GM12878 (cell line): Measurements from ENCODE around the gene MISP3. TPM values are rescaled to one million over a fixed set of nuclear protein-coding genes. Genes with fewer than 3 reads are reported as not detected.

Experiments used
- ATAC-seq: fragments of 200-7000 bp; cut with Tn5 transposase; 3 replicates; pipeline ENCODE4 v1.9.1; 2020; ENCODE audit warnings: mild to moderate bottlenecking, moderate library complexity
- BruUV-seq: library from RNA; stranded (reverse); fragments of 400-500 nt; replicated peaks from 2 replicates; lab custom pipeline; 2021; lab: Mats Ljungman, UMichigan
- CTCF ChIA-PET: fragments of 300-600 bp; sonication (Branson Sonifier 250); formaldehyde crosslinking; extraction: SDS; loops from one replicate; lab custom pipeline; 2021; ENCODE audit warnings: inconsistent platforms; lab: Yijun Ruan, JAX
- POLR2A ChIA-PET: fragments of 350-600 bp; formaldehyde crosslinking; extraction: SDS; loops from one replicate; lab custom pipeline; 2021; ENCODE audit warnings: inconsistent platforms; lab: Charles Lee
- RAD21 ChIA-PET: fragments of 300-600 bp; sonication (Branson Sonifier 250); formaldehyde crosslinking; loops from one replicate; lab custom pipeline; 2023; ENCODE audit warnings: antibody characterized with exemption; ENCODE audit not compliant: unreplicated experiment; lab: Charles Lee
- SMC1A ChIA-PET: fragments of 300-600 bp; sonication (Branson Sonifier 250); formaldehyde crosslinking; loops from one replicate; lab custom pipeline; 2023; ENCODE audit not compliant: unreplicated experiment, uncharacterized antibody; lab: Charles Lee
- DNase-seq: peaks from one replicate; pipeline ENCODE4 v3.0.0-alpha.2; 2011; ENCODE audit warnings: low read depth, low spot score
- FAIRE-seq: peaks from 3 replicates; lab custom pipeline; 2011; peaks lifted over from hg19 to GRCh38; lab: Jason Lieb, UNC
- H2AFZ ChIP-seq: 2 replicates; pipeline ENCODE4 v1.6.0; 2011; ENCODE audit warnings: low read depth, low read length, control low read depth; ENCODE audit not compliant: control insufficient read depth
- H3K27ac ChIP-seq: 2 replicates; pipeline ENCODE4 v1.5.1; 2011; ENCODE audit warnings: control low read depth; ENCODE audit not compliant: control insufficient read depth, insufficient read depth
- H3K27me3 ChIP-seq, 2 experiments: replicated peaks in 1 of 2; 2 replicates each; pipeline versions ENCODE4 v1.6.0 to v1.6.1; 2011; ENCODE audit warnings: low read length in 1 of 2; ENCODE audit not compliant: control insufficient read depth in 2 of 2, insufficient read depth in 2 of 2
- H3K36me3 ChIP-seq, 2 experiments: 2 replicates each; pipeline ENCODE4 v1.5.1; 2011; ENCODE audit warnings: low read length in 1 of 2; ENCODE audit not compliant: control insufficient read depth in 2 of 2, insufficient read depth in 2 of 2
- H3K4me1 ChIP-seq: 2 replicates; pipeline ENCODE4 v1.6.1; 2011; ENCODE audit warnings: mild to moderate bottlenecking, low read length, moderate library complexity, mixed read lengths; ENCODE audit not compliant: control insufficient read depth, insufficient read depth
- H3K4me2 ChIP-seq: 2 replicates; pipeline ENCODE4 v1.6.0; 2011; ENCODE audit warnings: control low read depth; ENCODE audit not compliant: control insufficient read depth, insufficient read depth
- H3K4me3 ChIP-seq: fragments of 200-600 bp; sonication (generic); 2 replicates; pipeline ENCODE4 v1.5.1; 2016
- H3K79me2 ChIP-seq: 2 replicates; pipeline ENCODE4 v1.6.0; 2011; ENCODE audit warnings: low read length; ENCODE audit not compliant: control insufficient read depth, insufficient read depth
- H3K9ac ChIP-seq: 2 replicates; pipeline ENCODE4 v1.8.0; 2011; ENCODE audit warnings: low read length, control low read depth, mixed read lengths; ENCODE audit not compliant: control insufficient read depth, insufficient read depth
- H3K9me3 ChIP-seq: replicated peaks from 3 replicates; pipeline ENCODE4 v1.5.1; 2011; ENCODE audit warnings: mild to moderate bottlenecking, low read length; ENCODE audit not compliant: control insufficient read depth, insufficient read depth
- H4K20me1 ChIP-seq: 2 replicates; pipeline ENCODE4 v1.6.0; 2011; ENCODE audit not compliant: control insufficient read depth, insufficient read depth
- ATF2 ChIP-seq: IDR thresholded peaks from 2 replicates; pipeline ENCODE4 v1.6.1; 2012; ENCODE audit warnings: low read length, inconsistent platforms
- CREB1 ChIP-seq: IDR thresholded peaks from 2 replicates; pipeline ENCODE4 v1.6.1; 2012; ENCODE audit warnings: low read depth, mild to moderate bottlenecking, inconsistent platforms
- E4F1 ChIP-seq: fragments of 450-650 bp; IDR thresholded peaks from 2 replicates; pipeline ENCODE4 v1.6.1; 2018; ENCODE audit warnings: borderline replicate concordance, mild to moderate bottlenecking; ENCODE audit not compliant: partially characterized antibody
- HCFC1 ChIP-seq: fragments of 150-350 bp; IDR thresholded peaks from 2 replicates; pipeline ENCODE4 v1.6.1; 2014; ENCODE audit warnings: low read length
- IRF3 ChIP-seq: fragments of 450-650 bp; IDR thresholded peaks from 2 replicates; pipeline ENCODE4 v1.6.1; 2014; ENCODE audit warnings: mild to moderate bottlenecking
- MLLT1 ChIP-seq: fragments of 450-650 bp; IDR thresholded peaks from 2 replicates; pipeline ENCODE4 v1.6.1; 2016; ENCODE audit warnings: mild to moderate bottlenecking
- NR2C1 ChIP-seq: fragments of 450-650 bp; IDR thresholded peaks from 2 replicates; pipeline ENCODE4 v1.6.1; 2017; ENCODE audit warnings: antibody characterized with exemption, mild to moderate bottlenecking, moderate library complexity
- NR2F1 ChIP-seq: fragments of 450-650 bp; conservative IDR thresholded peaks from 2 replicates; pipeline ENCODE4 v1.6.1; 2017; ENCODE audit warnings: mild to moderate bottlenecking
- PBX3 ChIP-seq: IDR thresholded peaks from 2 replicates; pipeline ENCODE4 v1.6.1; 2011; ENCODE audit warnings: mild to moderate bottlenecking, low read depth, low read length, moderate library complexity; ENCODE audit not compliant: insufficient replicate concordance
- RB1 ChIP-seq: fragments of 450-650 bp; formaldehyde crosslinking; IDR thresholded peaks from 2 replicates; pipeline ENCODE4 v1.6.1; 2017; ENCODE audit warnings: mild to moderate bottlenecking, borderline replicate concordance
- SIX5 ChIP-seq: IDR thresholded peaks from 2 replicates; pipeline ENCODE4 v1.6.1; 2011; ENCODE audit warnings: mild to moderate bottlenecking, low read depth, low read length, moderate library complexity; ENCODE audit not compliant: severe bottlenecking
- SMARCA5 ChIP-seq: fragments of 450-650 bp; IDR thresholded peaks from 2 replicates; pipeline ENCODE4 v1.6.1; 2017; ENCODE audit warnings: mild to moderate bottlenecking
- STAT1 ChIP-seq: fragments of 450-650 bp; conservative IDR thresholded peaks from 2 replicates; pipeline ENCODE4 v1.6.1; 2014; ENCODE audit warnings: antibody characterized with exemption, mild to moderate bottlenecking
- YY1 ChIP-seq: IDR thresholded peaks from 2 replicates; pipeline ENCODE4 v1.6.1; 2011; ENCODE audit warnings: low read depth, mild to moderate bottlenecking, low read length
- ZNF24 ChIP-seq: fragments of 450-650 bp; IDR thresholded peaks from 2 replicates; pipeline ENCODE4 v1.6.1; 2017; ENCODE audit warnings: antibody characterized with exemption, mild to moderate bottlenecking
- WGBS: methylation state at CpG from one replicate; pipeline ENCODE4 v1.1.6; 2016; ENCODE audit warnings: low lambda C conversion rate; ENCODE audit not compliant: insufficient replicate concordance, insufficient coverage; ENCODE audit errors: missing lambda C conversion rate; 5-methylcytosine and 5-hydroxymethylcytosine counted together
- in situ Hi-C: fragments of 300-500 bp; cut with MboI; formaldehyde crosslinking; loops from 9 replicates; pipeline ENCODE4 v1.14.3; 2018; ENCODE audit warnings: mixed read lengths
- intact Hi-C: fragments of 100-400 bp; cut with micrococcal nuclease; formaldehyde crosslinking; loops from one replicate; pipeline ENCODE4 v1.14.2; 2022; ENCODE audit not compliant: unreplicated experiment
- polyA plus RNA-seq, 11 experiments: library from polyadenylated mRNA; depleted of rRNA in 4 of 11; unstranded in 6 of 11; stranded (reverse) in 5 of 11; fragments of >200 nt; fragmentation: Nextera tagmentation in 4 of 11; fragmentation: Illumina TruSeq in 1 of 11; extraction: Ambion mirVana in 4 of 11; extraction: Trizol in 1 of 11; gene quantifications; 1 replicate in 1 of 11; 2 replicates in 10 of 11; pipeline versions ENCODE4 v1.2.1 to v1.2.3, GENCODE V29; 2011 to 2016; ENCODE audit warnings: inconsistent platforms in 2 of 11, missing spikeins in 2 of 11, low read depth in 1 of 11
- total RNA-seq, 4 experiments: library from RNA; depleted of rRNA in 3 of 4; stranded (reverse); fragments of >200 nt in 3 of 4; fragmentation: Illumina TruSeq in 1 of 4; extraction: Trizol in 1 of 4; gene quantifications; 2 replicates each; pipeline versions ENCODE4 v1.2.1 to v1.2.3, GENCODE V29; 2013 to 2021

Gene MISP3
- total and polyA plus RNA-seq, 10 of the 15 experiments (the other 5 are each of a cell fraction or from before 2014, with no cell fraction given) = 0.07 to 1.4 (median 0.64) TPM

GRCh38 chr19:14116525-14116917 is 43.9 kb downstream of the MISP3 start:
- in situ Hi-C loops = no loop called here
- 18% methylated on average over 6 of the region's 6 CpGs for WGBS
- intact Hi-C loops = loop anchor here (5.0 kb wide), 1 partner anchor 34 kb away; no protein-coding TSS in a partner anchor
- TF ChIP-seq HCFC1 (no peak), NR2F1 (no peak), IRF3 (no peak), SMARCA5 (no peak), SIX5 (no peak), MLLT1 (no peak), RB1 (no peak), ATF2 (no peak), NR2C1 (no peak), STAT1 (no peak), ZNF24 (no peak), E4F1 (no peak), PBX3 (no peak), YY1 (no peak), CREB1 (no peak)
- Histone ChIP-seq H3K4me3 (peak overlapping the region; percentile 70), H3K4me2 (peak overlapping the region; percentile 90), H3K27me3 (no peaks in the 10 kb centered on the region), H2AFZ (no peak overlapping the region), H3K79me2 (peaks cover 8% of the 10 kb centered on the region), H4K20me1 (no peaks in the 10 kb centered on the region), H3K36me3 (peaks cover 0 to 2% of the 10 kb centered on the region in 2 experiments; a peak in 2 of 4 replicates), H3K9me3 (no peaks in the 10 kb centered on the region), H3K9ac (peak overlapping the region; percentile 64), H3K4me1 (peaks cover 16% of the 10 kb centered on the region), H3K27ac (0 out of 2 replicates have a peak overlapping the region, but pooled peaks have one; percentile 18)
- DNase-seq = no peak
- SMC1A ChIA-PET = interaction anchor here (0.8 to 1.3 kb wide), 3 partner anchors 12 to 25 kb away, joined by 3 to 4 read pairs (median 4); partner anchors contain the start of gene ASF1B
- no peak for ATAC-seq
- BruUV-seq = no TSS peak
- POLR2A ChIA-PET = interaction anchor here (0.5 to 2.0 kb wide), 4 partner anchors 18 to 265 kb away, joined by 3 to 7 read pairs (median 4); partner anchors contain the start of genes ADGRE5 and ASF1B
- no peak for FAIRE-seq
- CTCF ChIA-PET = interaction anchor here (1.2 to 5.3 kb wide), 8 partner anchors 20 to 236 kb away, joined by 4 to 38 read pairs (median 24); partner anchors contain the start of genes ASF1B and MISP3
- RAD21 ChIA-PET = interaction anchor here (1.6 to 2.6 kb wide), 2 partner anchors 58 to 235 kb away, joined by 4 to 11 read pairs; no protein-coding TSS in a partner anchor
